Measurements from ENCODE around the gene MTARC2.
"Not testable (repeated sequence)": the region's sequence is repeated elsewhere in the genome, so short reads cannot be mapped to it uniquely, and the experiment has no call there.

The MTARC2 gene

DNA sequence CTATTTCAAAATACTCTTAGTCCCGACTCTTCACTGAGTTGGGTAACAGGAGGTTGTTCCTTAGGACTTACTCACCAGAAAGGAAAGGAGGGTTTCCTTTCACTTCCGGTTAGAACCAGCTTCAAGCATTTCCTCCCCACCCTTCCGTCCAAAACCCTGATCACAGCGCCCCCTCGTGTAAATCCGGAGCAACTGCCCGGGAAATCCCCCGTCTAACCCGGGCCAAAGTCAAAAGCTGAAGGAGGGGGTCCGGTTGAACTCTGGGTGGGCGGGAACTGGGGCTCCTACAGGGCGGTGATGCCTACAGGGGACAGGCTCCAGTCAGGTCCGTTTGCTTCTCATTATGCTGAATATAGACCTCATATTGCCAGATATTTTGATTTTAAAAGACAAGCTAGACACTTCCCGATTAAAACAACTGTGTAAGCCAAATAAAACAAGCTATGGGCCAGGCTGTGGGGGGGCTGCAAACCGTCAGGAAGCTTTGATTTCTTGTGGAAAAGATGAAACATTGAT is 15.0 kb upstream of the MTARC2 start:
- DNase-seq: peak; percentile 55 to 74

- no peak for DNase-seq
Measured at GRCh38 chr1:220734571-220735326, 13.4 kb upstream of the MTARC2 start.

- DNase-seq: not testable (repeated sequence)
Measured at GRCh38 chr1:220736283-220736682, 11.8 kb upstream of the MTARC2 start.

- no peak for DNase-seq
Measured at GRCh38 chr1:220741349-220741748, 6.8 kb upstream of the MTARC2 start.

GRCh38 chr1:220741825-220742224 is 6.3 kb upstream of the MTARC2 start:
- DNase-seq: no peak

DNA sequence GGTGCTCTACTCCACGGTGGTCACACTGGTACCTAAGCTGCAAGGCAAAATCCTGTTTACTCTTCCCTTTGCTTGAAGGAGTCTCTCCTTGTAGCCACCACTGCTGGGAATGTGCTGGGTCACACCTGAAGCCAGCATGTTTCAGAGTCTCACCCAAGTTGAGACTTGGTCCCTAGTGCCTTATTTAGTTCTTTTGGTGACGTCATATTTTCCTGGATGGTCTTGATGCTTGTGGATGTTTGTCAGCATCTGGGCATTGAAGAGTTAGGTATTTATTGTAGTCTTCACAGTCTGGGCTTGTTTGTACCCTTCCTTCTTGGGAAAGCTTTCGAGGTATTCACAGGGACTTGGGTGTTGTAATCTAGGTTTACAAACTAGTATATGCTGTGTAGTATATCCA is 5.6 kb upstream of the MTARC2 start:
- no peak for DNase-seq

- no peak for DNase-seq
Measured at GRCh38 chr1:220746851-220747250, 1.3 kb upstream of the MTARC2 start.

DNA sequence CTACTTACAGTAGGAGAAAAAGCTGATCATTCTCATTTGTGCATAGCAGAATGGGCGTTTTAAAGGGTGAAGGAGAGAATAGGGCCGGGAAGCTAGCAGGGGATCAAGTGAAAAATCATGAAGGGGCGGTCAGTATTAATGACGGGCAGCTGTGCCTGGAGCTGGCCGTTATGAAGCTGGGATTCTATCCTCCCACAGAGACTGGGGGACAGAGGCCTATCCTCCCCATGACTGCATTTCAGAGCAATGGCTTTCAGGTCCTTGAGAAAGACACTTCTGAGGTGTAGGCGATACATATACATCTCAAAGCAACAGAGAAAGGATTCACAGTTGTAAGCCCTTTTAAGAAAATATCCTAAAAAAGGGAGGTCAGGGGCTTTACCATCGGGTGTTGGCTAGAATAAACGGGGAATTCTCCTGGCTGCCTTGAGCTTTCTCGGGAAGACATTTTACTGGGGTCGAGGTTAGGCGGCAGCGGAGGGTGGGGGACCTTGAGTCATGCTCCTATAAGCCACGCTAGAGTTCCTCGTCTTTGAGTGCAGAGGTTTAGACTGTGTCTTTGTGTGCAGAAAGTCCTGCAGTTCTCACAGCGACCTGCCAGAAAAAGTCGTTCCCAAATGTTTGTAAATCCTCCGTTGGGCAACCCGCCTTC is 559 bp upstream of the MTARC2 start:
- DNase-seq: peak in 1 of 2 experiments; percentile 30

GRCh38 chr1:220748936-220749335 is 814 bp downstream of the MTARC2 start:
- no peak for DNase-seq

DNA sequence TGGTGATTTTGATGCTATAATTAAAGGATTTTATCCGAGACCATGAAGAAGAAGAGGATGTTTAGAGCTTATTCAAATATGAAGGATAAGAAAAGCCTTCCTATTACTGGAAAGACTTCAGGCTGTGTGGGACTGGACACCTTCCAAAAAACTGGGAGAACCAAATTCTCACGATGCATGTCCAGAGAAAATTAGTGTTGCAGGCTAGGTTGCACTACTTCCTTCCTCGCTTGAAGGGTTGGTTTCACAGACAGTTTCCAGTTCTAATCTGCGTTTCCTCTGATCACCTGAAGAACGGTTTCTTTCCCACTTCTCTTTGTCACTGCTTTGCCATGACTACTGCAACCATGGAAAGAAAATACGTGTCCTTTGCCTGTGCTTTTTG is 2.0 kb downstream of the MTARC2 start:
- DNase-seq: no peak

DNA sequence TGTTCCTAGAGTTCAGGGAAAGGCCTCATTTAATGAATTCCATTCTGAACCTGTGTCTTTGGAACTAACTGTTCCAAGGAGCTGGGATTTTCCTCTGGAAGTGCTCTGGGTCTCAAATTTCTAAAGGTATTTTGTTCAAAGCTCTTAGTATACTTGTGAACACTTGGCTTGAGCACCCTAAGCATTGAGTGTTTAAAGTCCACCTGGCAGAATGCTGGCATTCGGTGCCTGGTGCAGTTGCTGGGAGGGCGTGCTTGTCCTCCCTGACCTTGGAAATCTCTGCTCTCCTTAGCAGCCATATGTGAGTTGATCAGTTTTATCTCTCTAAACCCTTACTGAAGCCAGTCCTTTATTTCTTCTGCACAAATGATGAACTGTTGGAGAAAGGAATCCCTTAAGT is 3.0 kb downstream of the MTARC2 start:
- peak; percentile 32 to 53 for DNase-seq

GRCh38 chr1:220754212-220754917 is 6.2 kb downstream of the MTARC2 start:
- DNase-seq: no peak

DNA sequence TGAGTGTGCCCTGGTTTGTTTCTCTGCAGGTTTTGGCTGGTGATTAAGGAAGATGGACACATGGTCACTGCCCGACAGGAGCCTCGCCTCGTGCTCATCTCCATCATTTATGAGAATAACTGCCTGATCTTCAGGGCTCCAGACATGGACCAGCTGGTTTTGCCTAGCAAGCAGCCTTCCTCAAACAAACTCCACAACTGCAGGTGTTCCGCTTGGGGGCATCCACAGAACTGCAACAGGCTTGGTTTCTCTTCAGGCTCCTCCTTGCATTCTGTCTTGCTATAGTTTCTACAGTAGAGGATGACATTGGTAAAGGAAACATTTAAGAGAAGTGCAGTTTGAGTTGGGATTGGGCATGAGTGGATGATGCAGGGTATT is 6.8 kb downstream of the MTARC2 start:
- no peak for DNase-seq

DNA sequence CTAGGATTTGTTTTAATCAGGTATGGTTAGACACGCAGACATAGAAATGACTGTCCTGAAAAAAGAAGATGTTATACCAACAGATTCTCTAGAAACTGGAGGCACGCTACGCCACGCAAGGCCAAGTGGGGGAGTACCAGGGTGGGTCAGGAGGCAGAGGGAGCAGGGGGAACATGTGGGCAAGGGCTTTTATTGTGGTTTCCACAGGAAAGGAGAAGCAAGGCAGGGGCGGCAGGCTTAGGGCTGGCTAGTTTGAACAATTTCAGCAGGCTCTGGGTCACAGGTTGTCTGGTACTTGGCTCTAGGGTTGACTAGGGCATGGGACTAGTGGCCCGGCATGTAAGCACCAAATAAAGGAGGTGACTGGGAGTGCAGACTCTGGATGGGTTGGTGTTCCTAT is 7.2 kb downstream of the MTARC2 start:
- no peak for DNase-seq

DNA sequence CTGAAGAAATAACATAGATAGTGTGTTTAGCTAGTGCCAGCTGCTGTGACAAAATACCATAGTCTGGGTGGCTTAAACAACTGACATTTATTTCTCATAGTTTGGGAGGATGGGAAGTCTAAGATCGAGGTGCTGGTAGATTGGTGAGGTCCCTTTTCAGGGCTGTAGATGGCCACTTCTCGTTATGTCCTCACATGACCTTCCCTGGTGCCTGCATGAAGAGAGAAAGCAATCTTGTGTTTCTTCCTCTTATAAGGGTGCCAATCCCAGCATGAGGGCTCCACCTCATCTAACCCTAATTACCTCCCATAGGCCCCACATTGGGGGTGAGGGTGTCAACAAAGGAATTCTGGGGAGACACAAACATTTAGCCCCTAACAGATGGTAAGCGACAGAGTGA is 9.3 kb downstream of the MTARC2 start:
- no peak for DNase-seq

DNA sequence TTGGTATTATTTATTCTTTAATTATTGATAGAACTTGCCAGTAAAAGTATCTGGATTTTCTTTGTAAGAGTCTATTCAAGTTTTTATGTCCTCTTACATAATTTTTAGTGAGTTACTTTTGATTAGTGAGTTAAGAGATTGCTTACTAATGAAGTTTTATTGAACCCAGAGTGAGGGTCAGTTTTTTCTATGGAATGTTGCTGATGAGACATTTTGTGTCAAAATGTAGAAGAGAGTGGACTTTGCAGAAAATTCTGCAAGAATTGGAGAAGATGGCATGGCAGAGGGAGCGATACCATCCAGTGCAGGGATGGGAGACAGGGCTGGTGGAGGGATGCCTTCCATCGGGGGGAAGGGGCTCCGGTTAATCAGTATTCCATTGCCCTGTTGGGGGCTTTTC is 11.0 kb downstream of the MTARC2 start:
- no peak for DNase-seq

GRCh38 chr1:220761688-220762427 is 13.7 kb downstream of the MTARC2 start:
- DNase-seq: no peak

- DNase-seq: no peak
Measured at GRCh38 chr1:220764757-220765156, 16.6 kb downstream of the MTARC2 start.

DNA sequence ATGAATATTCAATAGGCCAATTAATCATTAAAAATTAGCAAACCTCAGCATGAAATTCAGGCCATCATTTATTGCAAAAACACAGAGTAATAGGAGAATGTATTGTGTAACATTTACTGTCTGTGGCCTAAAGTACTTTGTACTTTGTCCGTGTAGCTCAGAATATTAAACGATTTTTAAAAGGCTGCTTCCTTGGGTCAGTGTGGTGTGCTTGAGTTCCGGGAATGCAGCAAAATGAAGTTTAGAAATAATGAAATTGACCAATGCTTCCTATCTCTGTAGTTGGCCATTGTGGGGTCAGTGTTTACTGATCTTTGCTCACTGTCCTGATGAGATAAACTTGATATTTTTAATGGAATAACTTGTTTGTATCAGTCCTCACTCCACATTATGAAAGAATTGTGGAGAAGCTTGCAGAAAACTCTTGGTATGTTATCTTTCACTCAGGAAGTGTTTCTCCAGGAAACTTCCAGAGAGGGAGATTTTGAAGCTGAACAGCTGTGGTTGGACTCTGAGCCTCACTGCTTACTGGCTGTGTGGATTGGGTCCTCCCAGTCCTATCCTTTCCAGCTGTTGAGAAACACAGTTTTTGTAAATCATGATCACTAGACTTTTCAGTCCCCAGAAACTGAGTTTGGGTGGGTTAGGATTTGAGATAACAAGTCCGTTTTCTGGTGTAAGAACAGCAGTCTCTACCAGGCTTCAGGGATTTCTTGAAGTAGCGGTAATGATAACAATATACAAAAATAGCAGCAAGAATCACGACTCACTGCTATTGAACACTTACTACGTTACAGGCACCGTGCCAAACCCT is 19.4 kb downstream of the MTARC2 start:
- DNase-seq: no peak

- DNase-seq: no peak
Measured at GRCh38 chr1:220768126-220768601, 20.0 kb downstream of the MTARC2 start.

GRCh38 chr1:220769205-220769604 is 21.1 kb downstream of the MTARC2 start:
- no peak for DNase-seq
